CD4-positive, CD25-positive, alpha-beta regulatory T cell (primary cell): ENCODE measurements around the gene METTL26. TPM values are rescaled to one million over a fixed set of nuclear protein-coding genes. Genes with fewer than 3 reads are reported as not detected.

Experiments used
- ATAC-seq, 2 donors: fragments of 150-1000 bp; cut with Tn5 transposase; one replicate each; pipeline ENCODE4 v1.10.0; 2021; ENCODE audit warnings: low read depth in 2 of 2, moderate number of reproducible peaks in 2 of 2, moderate library complexity in 1 of 2
- DNase-seq, 3 donors: peaks; one replicate each; pipeline versions ENCODE4 v3.0.0 to v3.0.0-alpha.2; 2012 to 2022; ENCODE audit warnings: mixed read lengths in 1 of 3
- H3K27ac ChIP-seq: one replicate; pipeline ENCODE4 v1.7.0; 2013; ENCODE audit warnings: mild to moderate bottlenecking, low read length; ENCODE audit not compliant: insufficient read depth, poor library complexity, severe bottlenecking
- H3K27me3 ChIP-seq: one replicate; pipeline ENCODE4 v1.7.0; 2013; ENCODE audit warnings: low read length; ENCODE audit not compliant: control insufficient read depth, insufficient read depth
- H3K36me3 ChIP-seq: one replicate; pipeline ENCODE4 v1.7.0; 2013; ENCODE audit warnings: mild to moderate bottlenecking, low read length, moderate library complexity; ENCODE audit not compliant: control insufficient read depth, insufficient read depth
- H3K4me1 ChIP-seq: 2 replicates; pipeline ENCODE4 v1.7.0; 2013; ENCODE audit warnings: mild to moderate bottlenecking, low read length; ENCODE audit not compliant: insufficient read depth, control insufficient read depth, poor library complexity, severe bottlenecking
- H3K4me3 ChIP-seq: one replicate; pipeline ENCODE4 v1.7.0; 2013; ENCODE audit warnings: low read depth, mild to moderate bottlenecking, low read length, moderate library complexity
- H3K9me3 ChIP-seq, 2 experiments: 1 replicate in 1 of 2; 2 replicates in 1 of 2; pipeline ENCODE4 v1.7.0; 2013; ENCODE audit warnings: low read length in 2 of 2, mild to moderate bottlenecking in 1 of 2, moderate library complexity in 1 of 2; ENCODE audit not compliant: control insufficient read depth in 2 of 2
- H3K27ac Mint-ChIP-seq, 3 donors: one replicate each; pipeline ENCODE4 v1.8.0; 2020 to 2022; ENCODE audit warnings: mild to moderate bottlenecking in 3 of 3, mixed read lengths in 3 of 3, moderate library complexity in 2 of 3
- H3K27me3 Mint-ChIP-seq: one replicate; pipeline ENCODE4 v1.8.0; 2022; ENCODE audit warnings: mild to moderate bottlenecking, mixed read lengths
- H3K36me3 Mint-ChIP-seq: one replicate; pipeline ENCODE4 v1.8.0; 2020; ENCODE audit warnings: mixed read lengths
- H3K4me1 Mint-ChIP-seq, 4 donors: one replicate each; pipeline ENCODE4 v1.8.0; 2020 to 2022; ENCODE audit warnings: mixed read lengths in 4 of 4, mild to moderate bottlenecking in 1 of 4
- H3K4me3 Mint-ChIP-seq, 4 donors: one replicate each; pipeline ENCODE4 v1.8.0; 2020 to 2022; ENCODE audit warnings: mild to moderate bottlenecking in 4 of 4, mixed read lengths in 4 of 4, moderate library complexity in 3 of 4
- H3K9me3 Mint-ChIP-seq, 7 donors: one replicate each; pipeline ENCODE4 v1.8.0; 2020 to 2022; ENCODE audit warnings: mixed read lengths in 7 of 7, mild to moderate bottlenecking in 3 of 7, moderate library complexity in 2 of 7
- polyA plus RNA-seq, 4 donors: library from polyadenylated mRNA; unstranded; fragments of 300-500 nt; fragmentation: Illumina TruSeq; gene quantifications; one replicate each; pipeline ENCODE4 v1.2.3, GENCODE V29; 2021
- total RNA-seq: library from RNA; stranded (reverse); gene quantifications from one replicate; pipeline ENCODE4 v1.2.3, GENCODE V29; 2022

METTL26 gene
- total and polyA plus RNA-seq, 5 donors from 2014 or later: 45.3 to 133 (median 83.4) TPM

GRCh38 chr16:667113-667779, 31.1 kb upstream of the METTL26 start:
- Histone ChIP-seq H3K4me1 (peaks cover 25% of the 10 kb centered on the region), H3K4me3 (peak overlapping the region; percentile 64), H3K27ac (peak overlapping the region; percentile 75), H3K27me3 (no peaks in the 10 kb centered on the region), H3K36me3 (peaks cover 12% of the 10 kb centered on the region), H3K9me3 (no peaks in the 10 kb centered on the region)
- Mint-ChIP-seq H3K4me3 (peak overlapping the region; percentile 78 to 89 (median 84)), H3K36me3 (no peaks in the 10 kb centered on the region), H3K27me3 (no peaks in the 10 kb centered on the region), H3K4me1 (peaks cover 0 to 15% (median 2%) of the 10 kb centered on the region in 4 donors), H3K9me3 (no peaks in the 10 kb centered on the region), H3K27ac (peak overlapping the region; percentile 74 to 87 (median 79))
- DNase-seq (no peak), ATAC-seq (no peak)

- DNase-seq: no peak
- Mint-ChIP-seq H3K36me3 (no peaks in the 10 kb centered on the region), H3K4me3 (no peak overlapping the region), H3K27me3 (no peaks in the 10 kb centered on the region), H3K9me3 (no peaks in the 10 kb centered on the region), H3K27ac (no peak overlapping the region), H3K4me1 (peaks cover 0 to 15% (median 2%) of the 10 kb centered on the region in 4 donors)
- H3K4me3 ChIP-seq: no peak overlapping the region
- H3K27ac ChIP-seq: no peak overlapping the region
- no peaks in the 10 kb centered on the region for H3K9me3 ChIP-seq
- no peaks in the 10 kb centered on the region for H3K27me3 ChIP-seq
- H3K36me3 ChIP-seq: peaks cover 8% of the 10 kb centered on the region
- peaks cover 25% of the 10 kb centered on the region for H3K4me1 ChIP-seq
- ATAC-seq: no peak
Observed at GRCh38 chr16:666572-666971, 30.5 kb upstream of the METTL26 start.

- Histone ChIP-seq H3K4me1 (peaks cover 15% of the 10 kb centered on the region), H3K27ac (no peak overlapping the region), H3K27me3 (no peaks in the 10 kb centered on the region), H3K4me3 (no peak overlapping the region), H3K9me3 (no peaks in the 10 kb centered on the region), H3K36me3 (no peaks in the 10 kb centered on the region)
- H3K4me3 Mint-ChIP-seq: no peak overlapping the region
- no peaks in the 10 kb centered on the region for H3K9me3 Mint-ChIP-seq
- DNase-seq (no peak), ATAC-seq (no peak)
- no peaks in the 10 kb centered on the region for H3K36me3 Mint-ChIP-seq
- no peaks in the 10 kb centered on the region for H3K27me3 Mint-ChIP-seq
- H3K4me1 Mint-ChIP-seq: peaks cover 0 to 9% (median 1%) of the 10 kb centered on the region in 4 donors
- H3K27ac Mint-ChIP-seq: no peak overlapping the region
Observed at GRCh38 chr16:662597-662996, 26.5 kb upstream of the METTL26 start.

GRCh38 chr16:662095-662494, 26.0 kb upstream of the METTL26 start:
- H3K9me3 ChIP-seq: no peaks in the 10 kb centered on the region
- Mint-ChIP-seq H3K4me1 (peaks cover 0 to 7% (median 0%) of the 10 kb centered on the region in 4 donors), H3K9me3 (no peaks in the 10 kb centered on the region), H3K27me3 (no peaks in the 10 kb centered on the region), H3K36me3 (no peaks in the 10 kb centered on the region), H3K27ac (no peak overlapping the region), H3K4me3 (no peak overlapping the region)
- no peaks in the 10 kb centered on the region for H3K36me3 ChIP-seq
- peaks cover 10% of the 10 kb centered on the region for H3K4me1 ChIP-seq
- ATAC-seq: no peak
- H3K27me3 ChIP-seq: no peaks in the 10 kb centered on the region
- H3K27ac ChIP-seq: no peak overlapping the region
- no peak for DNase-seq
- no peak overlapping the region for H3K4me3 ChIP-seq

GRCh38 chr16:661184-661821, 25.2 kb upstream of the METTL26 start:
- H3K27me3 Mint-ChIP-seq: no peaks in the 10 kb centered on the region
- Histone ChIP-seq H3K4me1 (peaks cover 5% of the 10 kb centered on the region), H3K4me3 (no peak overlapping the region), H3K9me3 (no peaks in the 10 kb centered on the region), H3K27ac (no peak overlapping the region), H3K36me3 (no peaks in the 10 kb centered on the region), H3K27me3 (no peaks in the 10 kb centered on the region)
- no peaks in the 10 kb centered on the region for H3K9me3 Mint-ChIP-seq
- DNase-seq: no peak
- peak overlapping the region in 1 of 3 donors; percentile 36 for H3K27ac Mint-ChIP-seq
- H3K4me1 Mint-ChIP-seq: peaks cover 0 to 7% (median 0%) of the 10 kb centered on the region in 4 donors
- peak overlapping the region in 2 of 4 donors; percentile 21 to 54 for H3K4me3 Mint-ChIP-seq
- no peaks in the 10 kb centered on the region for H3K36me3 Mint-ChIP-seq
- no peak for ATAC-seq

- ATAC-seq (peak; percentile 53 to 66), DNase-seq (peak; percentile 57 to 73 (median 65))
- Histone ChIP-seq H3K36me3 (no peaks in the 10 kb centered on the region), H3K27me3 (no peaks in the 10 kb centered on the region), H3K9me3 (no peaks in the 10 kb centered on the region), H3K4me3 (no peak overlapping the region), H3K27ac (no peak overlapping the region), H3K4me1 (peaks cover 5% of the 10 kb centered on the region)
- Mint-ChIP-seq H3K9me3 (no peaks in the 10 kb centered on the region), H3K27me3 (no peaks in the 10 kb centered on the region), H3K27ac (no peak overlapping the region), H3K4me1 (peaks cover 0 to 7% (median 0%) of the 10 kb centered on the region in 4 donors), H3K36me3 (no peaks in the 10 kb centered on the region), H3K4me3 (peak overlapping the region in 2 of 4 donors; percentile 21 to 54)
Observed at GRCh38 chr16:660459-661183, 24.5 kb upstream of the METTL26 start.

GRCh38 chr16:660132-660458, 24.0 kb upstream of the METTL26 start:
- Mint-ChIP-seq H3K9me3 (no peaks in the 10 kb centered on the region), H3K27me3 (no peaks in the 10 kb centered on the region), H3K36me3 (no peaks in the 10 kb centered on the region), H3K4me3 (no peak overlapping the region), H3K4me1 (peaks cover 0 to 7% (median 0%) of the 10 kb centered on the region in 4 donors), H3K27ac (no peak overlapping the region)
- no peaks in the 10 kb centered on the region for H3K36me3 ChIP-seq
- peaks cover 5% of the 10 kb centered on the region for H3K4me1 ChIP-seq
- no peaks in the 10 kb centered on the region for H3K27me3 ChIP-seq
- DNase-seq (no peak), ATAC-seq (no peak)
- no peaks in the 10 kb centered on the region for H3K9me3 ChIP-seq
- no peak overlapping the region for H3K27ac ChIP-seq
- H3K4me3 ChIP-seq: no peak overlapping the region
